Measurements from ENCODE around the gene DDX27. TPM values are rescaled to one million over a fixed set of nuclear protein-coding genes. Genes with fewer than 3 reads are reported as not detected.

The DDX27 gene
- total RNA-seq, 4 donors from 2014 or later, result 19.8 to 35.7 (median 30.8) TPM

- 74 to 75% methylated on average over 6 of the region's 6 CpGs for WGBS, 2 donors
- Histone ChIP-seq H3K4me1 (no peaks in the 10 kb centered on the region), H3K36me3 (peaks cover 43 to 100% (median 90%) of the 10 kb centered on the region in 3 donors), H3K4me3 (no peak overlapping the region), H3K9me3 (no peaks in the 10 kb centered on the region), H3K27ac (no peak overlapping the region), H3K27me3 (no peaks in the 10 kb centered on the region)
- TF ChIP-seq POLR2A (IDR thresholded peaks at IDR 0.05) (no peak), CTCF (IDR thresholded peaks at IDR 0.05) (no peak)
- intact Hi-C loops (cut with DNase I), result no loop called here
- DNase-seq, result no peak
These were observed 37.0 kb downstream of the DDX27 start for GRCh38 chr20:49256261-49256660.

GRCh38 chr20:49259284-49259683 lies 40.1 kb downstream of the DDX27 start:
- DNase-seq, result no peak
- WGBS, 2 donors, result 51 to 53% methylated on average over 4 of the region's 4 CpGs
- peaks cover 37 to 100% (median 81%) of the 10 kb centered on the region in 3 donors for H3K36me3 ChIP-seq
- intact Hi-C loops (cut with DNase I), result no loop called here
- no peaks in the 10 kb centered on the region for H3K9me3 ChIP-seq
- no peaks in the 10 kb centered on the region for H3K4me1 ChIP-seq
- H3K27me3 ChIP-seq, result no peaks in the 10 kb centered on the region
- no peak overlapping the region for H3K4me3 ChIP-seq
- no peak overlapping the region for H3K27ac ChIP-seq
- TF ChIP-seq POLR2A (IDR thresholded peaks at IDR 0.05), result no peak
- TF ChIP-seq CTCF (IDR thresholded peaks at IDR 0.05), result no peak

- Histone ChIP-seq H3K9me3 (no peaks in the 10 kb centered on the region), H3K36me3 (peaks cover 36 to 100% (median 81%) of the 10 kb centered on the region in 3 donors), H3K27ac (no peak overlapping the region), H3K27me3 (no peaks in the 10 kb centered on the region), H3K4me3 (no peak overlapping the region), H3K4me1 (no peaks in the 10 kb centered on the region)
- intact Hi-C loops (cut with DNase I), result no loop called here
- no peak for DNase-seq
- TF ChIP-seq CTCF (IDR thresholded peaks at IDR 0.05), result no peak
- TF ChIP-seq POLR2A (IDR thresholded peaks at IDR 0.05), result no peak
- 100% methylated on average over 2 of the region's 2 CpGs for WGBS, 2 donors
These were observed 40.6 kb downstream of the DDX27 start for GRCh38 chr20:49259799-49260198.

DNA sequence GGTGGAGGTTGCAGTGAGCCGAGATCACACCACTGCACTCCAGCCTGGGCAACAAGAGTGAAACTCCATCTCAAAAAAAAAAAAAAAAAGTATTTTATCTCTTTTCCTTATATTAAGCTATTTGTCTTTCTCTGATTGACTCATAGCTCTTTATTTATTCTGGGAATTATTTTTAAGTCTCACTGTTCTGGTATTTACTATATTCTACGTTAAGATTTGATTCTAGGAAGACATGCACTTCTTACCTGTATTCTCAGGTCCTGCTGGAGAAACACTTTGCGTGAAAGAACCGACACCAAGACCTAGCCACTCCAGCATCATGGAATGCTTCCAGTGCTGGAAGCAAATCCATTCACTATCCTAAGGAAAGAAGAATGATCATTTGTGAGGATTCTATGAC lies 41.0 kb downstream of the DDX27 start:
- no peak for TF ChIP-seq POLR2A (IDR thresholded peaks at IDR 0.05)
- no peak for TF ChIP-seq CTCF (IDR thresholded peaks at IDR 0.05)
- intact Hi-C loops (cut with DNase I), result no loop called here
- H3K27me3 ChIP-seq, result no peaks in the 10 kb centered on the region

GRCh38 chr20:49261173-49261572 lies 42.0 kb downstream of the DDX27 start:
- WGBS, 2 donors, result 96 to 98% methylated on average over 3 of the region's 3 CpGs
- H3K36me3 ChIP-seq, result peaks cover 34 to 100% (median 71%) of the 10 kb centered on the region in 3 donors
- H3K4me1 ChIP-seq, result peaks cover 0 to 5% (median 0%) of the 10 kb centered on the region in 3 donors
- H3K27me3 ChIP-seq, result no peaks in the 10 kb centered on the region
- H3K4me3 ChIP-seq, result no peak overlapping the region
- H3K9me3 ChIP-seq, result no peaks in the 10 kb centered on the region
- intact Hi-C loops (cut with DNase I), result no loop called here
- TF ChIP-seq CTCF (IDR thresholded peaks at IDR 0.05), result no peak
- no peak for TF ChIP-seq POLR2A (IDR thresholded peaks at IDR 0.05)
- H3K27ac ChIP-seq, result no peak overlapping the region
- DNase-seq, result no peak

More for the DNA sequence above, 41.0 kb downstream of the DDX27 start:
- Histone ChIP-seq H3K4me1 (no peaks in the 10 kb centered on the region), H3K27ac (no peak overlapping the region), H3K36me3 (peaks cover 36 to 100% (median 79%) of the 10 kb centered on the region in 3 donors), H3K4me3 (no peak overlapping the region), H3K9me3 (no peaks in the 10 kb centered on the region)
- WGBS, 2 donors, result 75 to 83% methylated on average over 4 of the region's 4 CpGs
- no peak for DNase-seq

Measured in esophagus squamous epithelium (tissue), 5 donors.